GM23248 (cell line): Measurements from ENCODE around the gene OSBP2.

ENCODE experiments used
- EZH2 ChIP-seq: fragments of 200-600 bp; sonication (generic); IDR thresholded peaks from 2 replicates; pipeline ENCODE4 v1.6.1; 2018; ENCODE audit warnings: antibody characterized with exemption, mild to moderate bottlenecking; ENCODE audit not compliant: insufficient read depth, poor library complexity, severe bottlenecking
- EZH2phosphoT487 ChIP-seq: fragments of 200-600 bp; sonication (generic); IDR thresholded peaks from 2 replicates; pipeline ENCODE4 v1.6.1; 2018; ENCODE audit warnings: antibody characterized with exemption, moderate library complexity, mild to moderate bottlenecking, low read depth; ENCODE audit not compliant: insufficient read depth

GRCh38 chr22:30810105-30810504 is 115.4 kb downstream of the OSBP2 start:
- TF ChIP-seq EZH2 = no peak
- TF ChIP-seq EZH2phosphoT487 = no peak
